SU-DHL-6 (cell line): Measurements from ENCODE around the gene ROS1.

Experiments used
- H2AFZ ChIP-seq: fragments of 200-600 bp; sonication (generic); 2 replicates; pipeline ENCODE4 v1.6.1; 2014; ENCODE audit warnings: low read depth, mild to moderate bottlenecking, moderate library complexity, mixed read lengths, antibody characterized with exemption, low read length; ENCODE audit not compliant: severe bottlenecking
- H3F3A ChIP-seq: fragments of 200-600 bp; shearing (Covaris generic); 2 replicates; pipeline ENCODE4 v1.6.0; 2016; ENCODE audit warnings: antibody characterized with exemption, mild to moderate bottlenecking; ENCODE audit not compliant: insufficient read depth
- H3K27ac ChIP-seq: fragments of 200-600 bp; sonication (generic); 2 replicates; pipeline ENCODE4 v1.5.1; 2016; ENCODE audit warnings: low read depth, mild to moderate bottlenecking, low read length, moderate library complexity, mixed read lengths
- H3K27me3 ChIP-seq: fragments of 200-600 bp; sonication (generic), shearing (Covaris generic); 2 replicates; pipeline ENCODE4 v1.6.0; 2014; ENCODE audit warnings: mild to moderate bottlenecking, low read length
- H3K36me3 ChIP-seq: fragments of 200-600 bp; sonication (generic); 2 replicates; pipeline ENCODE4 v1.6.1; 2014; ENCODE audit warnings: mild to moderate bottlenecking, low read length, mixed read lengths
- H3K4me2 ChIP-seq: fragments of 300-600, 200-600 bp; shearing (Covaris generic), sonication (generic); 2 replicates; pipeline ENCODE4 v1.6.0; 2014; ENCODE audit warnings: low read length, low read depth, mild to moderate bottlenecking; ENCODE audit not compliant: poor library complexity, severe bottlenecking
- H3K4me3 ChIP-seq: fragments of 200-600 bp; sonication (generic); 2 replicates; pipeline ENCODE4 v1.5.1; 2014; ENCODE audit warnings: antibody characterized with exemption, low read length, mild to moderate bottlenecking, mixed read lengths; ENCODE audit not compliant: insufficient read depth, poor library complexity, severe bottlenecking
- H3K79me2 ChIP-seq: fragments of 200-600 bp; sonication (generic); 2 replicates; pipeline ENCODE4 v1.6.1; 2014; ENCODE audit warnings: mild to moderate bottlenecking, low read length, moderate library complexity; ENCODE audit not compliant: insufficient read depth
- H3K9ac ChIP-seq: fragments of 200-600 bp; sonication (generic); 2 replicates; pipeline ENCODE4 v1.7.0; 2014; ENCODE audit warnings: mild to moderate bottlenecking, low read length
- H3K9me2 ChIP-seq: fragments of 200-600 bp; sonication (generic); replicated peaks from 2 replicates; pipeline ENCODE4 v1.6.1; 2014; ENCODE audit warnings: low read length; ENCODE audit not compliant: insufficient read depth
- H3K9me3 ChIP-seq: fragments of 200-600 bp; sonication (generic); 2 replicates; pipeline ENCODE4 v1.6.1; 2014; ENCODE audit warnings: low read length, mixed read lengths; ENCODE audit not compliant: insufficient read depth
- H4K20me1 ChIP-seq: fragments of 200-600 bp; sonication (generic); 2 replicates; pipeline ENCODE4 v1.6.1; 2014; ENCODE audit warnings: low read depth, mild to moderate bottlenecking, antibody characterized with exemption, low read length, moderate library complexity, mixed read lengths
- CTCF ChIP-seq: fragments of 200-600 bp; sonication (generic); IDR thresholded peaks from one replicate; pipeline ENCODE4 v1.5.1; 2017; ENCODE audit warnings: antibody characterized with exemption, mild to moderate bottlenecking, low read length, moderate library complexity; ENCODE audit not compliant: insufficient read depth, poor library complexity, severe bottlenecking
- EZH2phosphoT487 ChIP-seq: fragments of 200-600 bp; sonication (generic), shearing (Covaris generic); conservative IDR thresholded peaks from 2 replicates; pipeline ENCODE4 v1.6.1; 2018; ENCODE audit warnings: mild to moderate bottlenecking, antibody characterized with exemption, low read length, moderate library complexity, mixed read lengths

ROS1 gene

GRCh38 chr6:117328500-117328899 is 97.2 kb downstream of the ROS1 start:
- no peaks in the 10 kb centered on the region for H3K27me3 ChIP-seq
- no peak overlapping the region for H3K4me3 ChIP-seq
- no peaks in the 10 kb centered on the region for H3K36me3 ChIP-seq
- no peaks in the 10 kb centered on the region for H4K20me1 ChIP-seq
- H3K4me2 ChIP-seq, result no peak overlapping the region
- H3F3A ChIP-seq, result no peaks in the 10 kb centered on the region
- H3K27ac ChIP-seq, result no peak overlapping the region
- no peak overlapping the region for H3K9ac ChIP-seq
- H2AFZ ChIP-seq, result no peak overlapping the region
- H3K9me3 ChIP-seq, result no peaks in the 10 kb centered on the region
- no peaks in the 10 kb centered on the region for H3K79me2 ChIP-seq
- H3K9me2 ChIP-seq, result no peaks in the 10 kb centered on the region
- TF ChIP-seq EZH2phosphoT487, result no peak
- no peak for TF ChIP-seq CTCF

GRCh38 chr6:117328005-117328389 is 97.7 kb downstream of the ROS1 start:
- no peak overlapping the region for H3K4me3 ChIP-seq
- no peak overlapping the region for H3K27ac ChIP-seq
- H3K79me2 ChIP-seq, result no peaks in the 10 kb centered on the region
- no peaks in the 10 kb centered on the region for H3F3A ChIP-seq
- no peaks in the 10 kb centered on the region for H4K20me1 ChIP-seq
- no peaks in the 10 kb centered on the region for H3K27me3 ChIP-seq
- H3K9me2 ChIP-seq, result no peaks in the 10 kb centered on the region
- no peak overlapping the region for H3K9ac ChIP-seq
- H3K9me3 ChIP-seq, result no peaks in the 10 kb centered on the region
- H3K4me2 ChIP-seq, result no peak overlapping the region
- TF ChIP-seq EZH2phosphoT487 (no peak), CTCF (no peak)
- no peaks in the 10 kb centered on the region for H3K36me3 ChIP-seq
- no peak overlapping the region for H2AFZ ChIP-seq

GRCh38 chr6:117327149-117328004 is 98.4 kb downstream of the ROS1 start:
- no peak overlapping the region for H3K4me3 ChIP-seq
- H3K9ac ChIP-seq, result no peak overlapping the region
- H3K9me2 ChIP-seq, result no peaks in the 10 kb centered on the region
- no peak overlapping the region for H3K27ac ChIP-seq
- no peaks in the 10 kb centered on the region for H3K79me2 ChIP-seq
- no peaks in the 10 kb centered on the region for H3F3A ChIP-seq
- H3K27me3 ChIP-seq, result no peaks in the 10 kb centered on the region
- H2AFZ ChIP-seq, result no peak overlapping the region
- H3K36me3 ChIP-seq, result no peaks in the 10 kb centered on the region
- no peaks in the 10 kb centered on the region for H4K20me1 ChIP-seq
- no peak overlapping the region for H3K4me2 ChIP-seq
- H3K9me3 ChIP-seq, result no peaks in the 10 kb centered on the region
- no peak for TF ChIP-seq EZH2phosphoT487
- no peak for TF ChIP-seq CTCF
